Ishikawa (cell line): ENCODE measurements around the gene APLN.

Source experiments
- CEBPB ChIP-seq: IDR thresholded peaks from 2 replicates; pipeline ENCODE4 v1.6.1; 2012
- CREB1 ChIP-seq: IDR thresholded peaks from 2 replicates; pipeline ENCODE4 v1.6.1; 2012; ENCODE audit warnings: low read depth
- EGR1 ChIP-seq: IDR thresholded peaks from 2 replicates; pipeline ENCODE4 v1.6.1; 2012
- EP300 ChIP-seq: IDR thresholded peaks from 2 replicates; pipeline ENCODE4 v1.6.1; 2012; ENCODE audit warnings: borderline replicate concordance
- FOXM1 ChIP-seq: IDR thresholded peaks from 2 replicates; pipeline ENCODE4 v1.6.1; 2012; ENCODE audit warnings: low read depth, borderline replicate concordance
- MAX ChIP-seq: IDR thresholded peaks from 2 replicates; pipeline ENCODE4 v1.6.1; 2012
- NFIC ChIP-seq: IDR thresholded peaks from 2 replicates; pipeline ENCODE4 v1.6.1; 2012
- RAD21 ChIP-seq: IDR thresholded peaks from 2 replicates; pipeline ENCODE4 v1.6.1; 2012; ENCODE audit warnings: low read depth
- REST ChIP-seq: IDR thresholded peaks from 2 replicates; pipeline ENCODE4 v1.6.1; 2012; ENCODE audit warnings: low read depth, mild to moderate bottlenecking
- TAF1 ChIP-seq: IDR thresholded peaks from 2 replicates; pipeline ENCODE4 v1.6.1; 2012; ENCODE audit warnings: low read depth, mild to moderate bottlenecking
- TCF12 ChIP-seq: IDR thresholded peaks from 2 replicates; pipeline ENCODE4 v1.6.1; 2012; ENCODE audit warnings: low read depth
- TEAD4 ChIP-seq: IDR thresholded peaks from 2 replicates; pipeline ENCODE4 v1.6.1; 2012
- USF1 ChIP-seq: IDR thresholded peaks from 2 replicates; pipeline ENCODE4 v1.6.1; 2012
- YY1 ChIP-seq: IDR thresholded peaks from 2 replicates; pipeline ENCODE4 v1.6.1; 2012; ENCODE audit warnings: low read depth
- ZBTB7A ChIP-seq: IDR thresholded peaks from 2 replicates; pipeline ENCODE4 v1.6.1; 2012; ENCODE audit warnings: low read depth

APLN gene

GRCh38 chrX:129618997-129619396 is 35.8 kb downstream of the APLN start:
- TF ChIP-seq NFIC (no peak), FOXM1 (no peak), MAX (no peak), RAD21 (no peak), CEBPB (no peak), REST (no peak), ZBTB7A (no peak), EP300 (no peak), EGR1 (no peak), YY1 (no peak), TAF1 (no peak), TCF12 (no peak), TEAD4 (no peak), USF1 (no peak), CREB1 (no peak)

- TF ChIP-seq EGR1 (no peak), FOXM1 (no peak), REST (no peak), MAX (no peak), USF1 (no peak)
Measured at GRCh38 chrX:129617420-129617819, 37.3 kb downstream of the APLN start.

GRCh38 chrX:129614481-129615255 is 40.1 kb downstream of the APLN start:
- no peak for TF ChIP-seq CEBPB
- TF ChIP-seq TCF12: no peak
- TF ChIP-seq EP300: no peak
- TF ChIP-seq MAX: no peak
- TF ChIP-seq REST: no peak
- TF ChIP-seq ZBTB7A: no peak
- TF ChIP-seq YY1: no peak
- no peak for TF ChIP-seq FOXM1
- TF ChIP-seq EGR1: no peak
- no peak for TF ChIP-seq NFIC
- TF ChIP-seq RAD21: no peak

- TF ChIP-seq EP300 (no peak), CREB1 (no peak), CEBPB (no peak), NFIC (no peak), TAF1 (no peak), REST (no peak), EGR1 (no peak), FOXM1 (no peak), ZBTB7A (no peak), USF1 (no peak), TCF12 (no peak), YY1 (no peak), RAD21 (no peak), MAX (no peak), TEAD4 (no peak)
Measured at GRCh38 chrX:129613596-129613995, 41.2 kb downstream of the APLN start.
